ENCODE results near the gene SPATA17.
A peak's percentile ranks its signal among the peaks of the same experiment; 100 is the strongest.
"Not testable (repeated sequence)": the region's sequence is repeated elsewhere in the genome, so short reads cannot be mapped to it uniquely, and the experiment has no call there.

SPATA17 gene

GRCh38 chr1:217674028-217674729, 43.0 kb downstream of the SPATA17 start:
- DNase-seq (ENCODE audit: low read depth): no peak

DNA sequence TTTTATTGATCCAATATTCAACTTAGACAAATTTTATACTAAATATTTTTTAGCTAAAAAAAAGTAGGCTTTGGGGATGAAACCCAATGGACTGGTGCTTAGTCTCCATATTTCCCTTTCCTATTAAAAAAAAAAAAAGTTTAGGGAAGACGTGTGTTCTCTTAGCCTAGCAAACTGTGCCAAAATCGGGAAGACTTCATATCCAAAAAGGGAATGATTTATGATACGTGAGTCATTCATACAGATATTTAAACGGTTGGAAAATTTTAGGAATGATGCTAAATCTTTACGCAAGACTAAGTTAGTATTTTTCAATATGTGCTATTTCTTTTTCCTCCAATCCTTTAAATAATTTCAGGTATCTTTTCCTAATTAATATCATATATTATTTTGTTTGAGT, 50.7 kb downstream of the SPATA17 start:
- no peak for DNase-seq (ENCODE audit: low read depth)

- no peak for DNase-seq (ENCODE audit: low read depth)
Observed at GRCh38 chr1:217687511-217687910, 56.4 kb downstream of the SPATA17 start.

DNA sequence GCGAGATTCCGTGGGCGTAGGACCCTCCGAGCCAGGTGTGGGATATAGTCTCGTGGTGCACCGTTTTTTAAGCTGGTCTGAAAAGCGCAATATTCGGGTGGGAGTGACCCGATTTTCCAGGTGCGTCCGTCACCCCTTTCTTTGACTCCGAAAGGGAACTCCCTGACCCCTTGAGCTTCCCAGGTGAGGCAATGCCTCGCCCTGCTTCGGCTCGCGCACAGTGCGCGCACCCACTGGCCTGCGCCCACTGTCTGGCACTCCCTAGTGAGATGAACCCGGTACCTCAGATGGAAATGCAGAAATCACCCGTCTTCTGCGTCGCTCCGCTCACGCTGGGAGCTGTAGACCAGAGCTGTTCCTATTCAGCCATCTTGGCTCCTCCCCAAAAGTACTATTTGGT, 65.0 kb downstream of the SPATA17 start:
- not testable (repeated sequence) for DNase-seq (ENCODE audit: low read depth)

DNA sequence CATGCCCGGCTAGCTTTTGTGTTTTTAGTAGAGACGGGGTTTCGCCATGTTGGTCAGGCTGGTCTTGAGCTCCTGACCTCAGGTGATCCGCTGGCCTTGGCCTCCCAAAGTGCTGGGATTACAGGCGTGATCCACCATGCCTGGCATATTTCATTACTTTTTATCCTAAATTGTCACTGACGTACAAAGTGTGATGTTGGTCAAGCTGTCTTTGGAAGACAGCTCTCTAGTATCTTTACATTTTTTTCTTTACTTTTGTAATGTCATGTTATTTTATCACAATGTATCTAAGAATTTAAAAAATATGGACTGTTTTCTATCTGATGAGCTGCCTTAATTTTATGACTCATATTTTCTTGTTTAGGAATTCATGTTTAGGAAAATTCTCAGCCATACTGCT, 72.2 kb downstream of the SPATA17 start:
- DNase-seq (ENCODE audit: low read depth): no peak

GRCh38 chr1:217712925-217713597, 81.9 kb downstream of the SPATA17 start:
- no peak for DNase-seq (ENCODE audit: low read depth)

DNA sequence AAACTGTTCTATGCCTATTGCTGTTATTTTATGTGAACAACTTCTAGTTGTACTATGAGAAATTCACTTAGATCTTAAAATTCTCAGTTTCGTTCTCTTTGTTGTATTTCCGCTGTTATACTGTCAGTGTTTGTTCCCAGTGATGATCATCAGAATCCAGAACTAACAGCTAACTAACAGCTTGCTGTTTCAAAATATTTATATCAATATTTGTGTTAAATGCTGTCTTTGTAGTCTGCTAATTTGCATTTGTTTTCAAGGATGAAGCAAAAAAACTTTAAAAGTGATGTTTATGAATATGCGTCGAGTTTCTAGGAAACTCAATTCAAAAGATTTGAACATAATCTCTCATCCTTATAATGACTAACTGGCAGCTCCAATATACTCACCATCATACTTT, 84.5 kb downstream of the SPATA17 start:
- no peak for DNase-seq (ENCODE audit: low read depth)

DNA sequence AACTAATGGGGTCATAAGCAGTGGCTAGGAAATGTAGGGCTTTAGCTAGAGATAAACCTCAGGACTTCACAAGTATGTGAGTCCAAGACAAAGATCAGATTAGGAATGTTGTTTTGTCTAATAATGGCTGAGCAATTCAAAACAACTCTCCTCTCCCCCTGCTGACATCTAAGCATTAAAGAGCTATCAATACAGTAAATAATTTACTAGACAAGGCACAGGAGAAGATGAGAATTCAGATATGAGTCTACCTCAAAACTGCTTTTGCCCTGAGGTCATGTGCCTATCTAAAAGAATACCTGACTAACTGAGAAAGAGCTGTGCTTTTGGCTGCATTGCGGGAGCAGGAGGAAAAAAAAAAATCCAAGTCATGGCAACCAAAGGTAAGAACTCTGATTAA, 86.8 kb downstream of the SPATA17 start:
- no peak for DNase-seq (ENCODE audit: low read depth)

- no peak for DNase-seq (ENCODE audit: low read depth)
Observed at GRCh38 chr1:217718873-217719272, 87.7 kb downstream of the SPATA17 start.

DNA sequence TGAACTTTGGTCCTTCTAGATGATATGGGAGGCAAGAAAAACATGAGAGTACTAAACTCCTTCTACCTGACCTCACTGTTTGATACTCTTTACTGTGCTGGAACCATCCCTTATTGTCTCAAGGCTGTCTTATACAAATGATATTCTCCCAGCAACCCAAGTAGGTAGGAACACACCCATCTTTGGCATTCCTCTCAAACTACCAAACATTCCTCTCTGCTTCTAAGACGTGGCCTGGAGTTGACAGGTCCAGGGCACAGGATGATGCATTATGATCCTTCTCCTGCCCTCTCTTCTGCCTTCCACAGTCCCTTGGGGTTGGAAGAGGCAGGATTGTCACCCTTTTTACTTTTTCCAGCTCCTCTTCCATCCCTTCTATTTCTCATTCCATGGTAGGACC, 90.5 kb downstream of the SPATA17 start:
- DNase-seq (ENCODE audit: low read depth): no peak

GRCh38 chr1:217734973-217735372, 103.8 kb downstream of the SPATA17 start:
- peak; percentile 14 for DNase-seq (ENCODE audit: low read depth)

DNA sequence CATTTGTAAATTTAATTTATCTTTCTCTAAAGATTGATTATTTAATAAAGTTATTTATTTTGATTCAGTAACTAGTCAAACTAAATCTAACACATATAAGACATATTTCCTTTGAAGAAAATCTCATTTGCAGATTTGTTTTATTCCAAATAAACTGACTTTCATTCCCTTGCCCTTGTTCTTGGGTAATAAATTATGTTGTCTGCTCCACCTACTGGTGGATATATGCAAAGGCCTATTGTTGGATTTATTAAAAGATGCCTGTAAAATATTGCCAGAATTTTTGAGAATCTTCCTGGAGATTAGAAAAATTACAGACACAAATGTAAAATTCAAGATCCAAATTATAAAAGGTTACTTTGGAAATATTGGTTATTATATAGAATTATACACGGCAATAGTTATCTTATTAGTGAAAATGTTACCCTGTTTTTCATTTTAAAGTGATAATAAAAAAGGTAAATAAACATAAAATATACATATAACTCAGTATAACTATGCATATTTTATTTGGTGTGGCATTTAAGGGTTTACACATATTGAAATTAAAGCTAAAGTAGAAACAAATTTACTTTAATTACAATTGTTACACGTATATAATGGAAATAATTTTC, 116.1 kb downstream of the SPATA17 start:
- DNase-seq (ENCODE audit: low read depth): peak; percentile 20

GRCh38 chr1:217769768-217770167, 138.6 kb downstream of the SPATA17 start:
- DNase-seq (ENCODE audit: low read depth): no peak

GRCh38 chr1:217770918-217771317, 139.8 kb downstream of the SPATA17 start:
- DNase-seq (ENCODE audit: low read depth): no peak

GRCh38 chr1:217776693-217777092, 145.5 kb downstream of the SPATA17 start:
- no peak for DNase-seq (ENCODE audit: low read depth)

DNA sequence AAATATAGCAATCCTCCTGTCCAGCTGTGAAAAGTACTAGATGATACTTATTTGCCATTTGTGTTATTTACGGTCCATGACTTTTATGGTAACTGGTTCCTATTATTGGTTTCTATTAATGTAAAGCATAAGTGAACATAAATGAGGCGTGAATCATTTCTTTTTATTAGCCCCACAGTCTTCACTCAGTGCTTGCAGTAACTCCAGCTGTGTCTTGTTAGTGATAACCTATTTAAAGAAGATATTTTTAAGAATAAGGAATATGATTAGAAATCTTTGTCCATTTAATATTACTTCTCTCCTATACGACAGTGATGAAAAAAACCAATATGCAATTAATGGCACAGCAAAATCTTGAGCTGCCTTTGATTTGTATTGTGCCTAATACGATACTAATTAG, 149.9 kb downstream of the SPATA17 start:
- DNase-seq (ENCODE audit: low read depth): no peak

- DNase-seq (ENCODE audit: low read depth): no peak
Observed at GRCh38 chr1:217791091-217791490, 159.9 kb downstream of the SPATA17 start.

DNA sequence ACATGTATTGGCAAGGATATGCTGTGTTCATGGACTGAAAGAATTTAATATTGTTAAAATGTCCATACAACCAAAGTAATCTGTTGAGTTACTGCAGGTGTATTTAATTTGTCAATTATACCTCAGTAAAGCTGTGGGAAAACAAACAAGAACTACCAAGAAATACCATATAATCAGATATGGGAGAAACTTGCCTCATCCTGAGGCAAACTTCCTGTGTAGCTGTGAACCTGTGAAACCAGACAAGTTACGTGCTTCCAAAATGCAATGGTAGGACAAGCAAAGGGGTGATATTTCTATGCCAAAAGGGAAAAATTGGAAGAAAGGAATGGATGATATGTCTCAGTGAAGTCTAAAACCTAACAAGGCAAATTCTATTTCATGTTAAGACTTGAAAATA, 174.6 kb downstream of the SPATA17 start:
- no peak for DNase-seq (ENCODE audit: low read depth)

GRCh38 chr1:217812175-217812574, 181.0 kb downstream of the SPATA17 start:
- no peak for DNase-seq (ENCODE audit: low read depth)

DNA sequence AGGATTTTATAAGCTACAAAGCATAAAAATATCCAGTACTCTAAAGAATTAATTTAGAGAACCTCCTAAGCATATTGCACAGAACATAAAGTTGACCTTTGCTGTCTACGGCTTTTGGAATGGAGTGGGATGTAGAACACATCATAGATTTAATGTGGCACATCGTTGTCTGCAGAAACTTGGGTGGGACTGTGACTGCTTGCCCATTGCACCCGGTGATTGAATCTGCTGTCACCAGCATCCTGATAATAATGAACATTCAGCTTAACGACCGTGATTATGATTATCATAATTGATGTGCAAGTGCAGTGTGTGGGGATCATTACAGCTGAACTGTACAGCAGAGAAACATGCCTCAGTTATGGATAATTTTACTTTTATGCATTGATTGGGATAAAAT, 181.9 kb downstream of the SPATA17 start:
- DNase-seq (ENCODE audit: low read depth): no peak

- DNase-seq (ENCODE audit: low read depth): no peak
Observed at GRCh38 chr1:217837691-217838090, 206.5 kb downstream of the SPATA17 start.

- DNase-seq (ENCODE audit: low read depth): no peak
Observed at GRCh38 chr1:217839161-217839560, 208.0 kb downstream of the SPATA17 start.

- DNase-seq (ENCODE audit: low read depth): no peak
Observed at GRCh38 chr1:217846733-217847132, 215.6 kb downstream of the SPATA17 start.
